GM12878 (cell line): ENCODE results near the gene GYG1. TPM values are rescaled to one million over a fixed set of nuclear protein-coding genes. Genes with fewer than 3 reads are reported as not detected.

Experiments
- ATAC-seq: fragments of 200-7000 bp; cut with Tn5 transposase; 3 replicates; pipeline ENCODE4 v1.9.1; 2020; ENCODE audit warnings: mild to moderate bottlenecking, moderate library complexity
- BruUV-seq: library from RNA; stranded (reverse); fragments of 400-500 nt; replicated peaks from 2 replicates; lab custom pipeline; 2021; lab: Mats Ljungman, UMichigan
- CTCF ChIA-PET: fragments of 300-600 bp; sonication (Branson Sonifier 250); formaldehyde crosslinking; extraction: SDS; loops from one replicate; lab custom pipeline; 2021; ENCODE audit warnings: inconsistent platforms; lab: Yijun Ruan, JAX
- POLR2A ChIA-PET: fragments of 350-600 bp; formaldehyde crosslinking; extraction: SDS; loops from one replicate; lab custom pipeline; 2021; ENCODE audit warnings: inconsistent platforms; lab: Charles Lee
- RAD21 ChIA-PET: fragments of 300-600 bp; sonication (Branson Sonifier 250); formaldehyde crosslinking; loops from one replicate; lab custom pipeline; 2023; ENCODE audit warnings: antibody characterized with exemption; ENCODE audit not compliant: unreplicated experiment; lab: Charles Lee
- SMC1A ChIA-PET: fragments of 300-600 bp; sonication (Branson Sonifier 250); formaldehyde crosslinking; loops from one replicate; lab custom pipeline; 2023; ENCODE audit not compliant: unreplicated experiment, uncharacterized antibody; lab: Charles Lee
- DNase-seq: peaks from one replicate; pipeline ENCODE4 v3.0.0-alpha.2; 2011; ENCODE audit warnings: low read depth, low spot score
- FAIRE-seq: peaks from 3 replicates; lab custom pipeline; 2011; peaks lifted over from hg19 to GRCh38; lab: Jason Lieb, UNC
- H2AFZ ChIP-seq: 2 replicates; pipeline ENCODE4 v1.6.0; 2011; ENCODE audit warnings: low read depth, low read length, control low read depth; ENCODE audit not compliant: control insufficient read depth
- H3K27ac ChIP-seq: 2 replicates; pipeline ENCODE4 v1.5.1; 2011; ENCODE audit warnings: control low read depth; ENCODE audit not compliant: control insufficient read depth, insufficient read depth
- H3K27me3 ChIP-seq, 2 experiments: replicated peaks in 1 of 2; 2 replicates each; pipeline versions ENCODE4 v1.6.0 to v1.6.1; 2011; ENCODE audit warnings: low read length in 1 of 2; ENCODE audit not compliant: control insufficient read depth in 2 of 2, insufficient read depth in 2 of 2
- H3K36me3 ChIP-seq, 2 experiments: 2 replicates each; pipeline ENCODE4 v1.5.1; 2011; ENCODE audit warnings: low read length in 1 of 2; ENCODE audit not compliant: control insufficient read depth in 2 of 2, insufficient read depth in 2 of 2
- H3K4me1 ChIP-seq: 2 replicates; pipeline ENCODE4 v1.6.1; 2011; ENCODE audit warnings: mild to moderate bottlenecking, low read length, moderate library complexity, mixed read lengths; ENCODE audit not compliant: control insufficient read depth, insufficient read depth
- H3K4me2 ChIP-seq: 2 replicates; pipeline ENCODE4 v1.6.0; 2011; ENCODE audit warnings: control low read depth; ENCODE audit not compliant: control insufficient read depth, insufficient read depth
- H3K4me3 ChIP-seq: fragments of 200-600 bp; sonication (generic); 2 replicates; pipeline ENCODE4 v1.5.1; 2016
- H3K79me2 ChIP-seq: 2 replicates; pipeline ENCODE4 v1.6.0; 2011; ENCODE audit warnings: low read length; ENCODE audit not compliant: control insufficient read depth, insufficient read depth
- H3K9ac ChIP-seq: 2 replicates; pipeline ENCODE4 v1.8.0; 2011; ENCODE audit warnings: low read length, control low read depth, mixed read lengths; ENCODE audit not compliant: control insufficient read depth, insufficient read depth
- H3K9me3 ChIP-seq: replicated peaks from 3 replicates; pipeline ENCODE4 v1.5.1; 2011; ENCODE audit warnings: mild to moderate bottlenecking, low read length; ENCODE audit not compliant: control insufficient read depth, insufficient read depth
- H4K20me1 ChIP-seq: 2 replicates; pipeline ENCODE4 v1.6.0; 2011; ENCODE audit not compliant: control insufficient read depth, insufficient read depth
- BRCA1 ChIP-seq: IDR thresholded peaks from 2 replicates; pipeline ENCODE4 v1.6.1; 2011; ENCODE audit warnings: low read depth, low read length, improper control_type of control experiment
- CHD4 ChIP-seq: fragments of 200-600 bp; sonication (generic); IDR thresholded peaks from 2 replicates; pipeline ENCODE4 v1.6.1; 2016; ENCODE audit warnings: mild to moderate bottlenecking
- FOXK2 ChIP-seq: fragments of 450-650 bp; IDR thresholded peaks from 2 replicates; pipeline ENCODE4 v1.6.1; 2017; ENCODE audit warnings: mild to moderate bottlenecking, moderate library complexity
- HDAC2 ChIP-seq: fragments of 200-600 bp; sonication (generic); IDR thresholded peaks from 2 replicates; pipeline ENCODE4 v1.6.1; 2017
- HDAC6 ChIP-seq: fragments of 200-600 bp; sonication (generic); IDR thresholded peaks from one replicate; pipeline ENCODE4 v1.8.0; 2017; ENCODE audit warnings: antibody characterized with exemption; ENCODE audit not compliant: unreplicated experiment
- IKZF2 ChIP-seq, 2 experiments: fragments of 450-650 bp; IDR thresholded peaks; 2 replicates each; pipeline ENCODE4 v1.6.1; 2017; ENCODE audit warnings: mild to moderate bottlenecking in 2 of 2, moderate library complexity in 2 of 2
- NR2F1 ChIP-seq: fragments of 450-650 bp; conservative IDR thresholded peaks from 2 replicates; pipeline ENCODE4 v1.6.1; 2017; ENCODE audit warnings: mild to moderate bottlenecking
- POLR2AphosphoS2 ChIP-seq: IDR thresholded peaks from 2 replicates; pipeline ENCODE4 v1.6.1; 2011; ENCODE audit warnings: low read depth, mild to moderate bottlenecking, low read length, improper control_type of control experiment, moderate library complexity
- TAF1 ChIP-seq: IDR thresholded peaks from 2 replicates; pipeline ENCODE4 v1.6.1; 2011; ENCODE audit warnings: mild to moderate bottlenecking, low read depth, low read length, borderline replicate concordance
- TBL1XR1 ChIP-seq: IDR thresholded peaks from 2 replicates; pipeline ENCODE4 v1.6.1; 2012; ENCODE audit warnings: low read depth, low read length, improper control_type of control experiment
- WGBS: methylation state at CpG from one replicate; pipeline ENCODE4 v1.1.6; 2016; ENCODE audit warnings: low lambda C conversion rate; ENCODE audit not compliant: insufficient replicate concordance, insufficient coverage; ENCODE audit errors: missing lambda C conversion rate; 5-methylcytosine and 5-hydroxymethylcytosine counted together
- in situ Hi-C: fragments of 300-500 bp; cut with MboI; formaldehyde crosslinking; loops from 9 replicates; pipeline ENCODE4 v1.14.3; 2018; ENCODE audit warnings: mixed read lengths
- intact Hi-C: fragments of 100-400 bp; cut with micrococcal nuclease; formaldehyde crosslinking; loops from one replicate; pipeline ENCODE4 v1.14.2; 2022; ENCODE audit not compliant: unreplicated experiment
- polyA plus RNA-seq, 11 experiments: library from polyadenylated mRNA; depleted of rRNA in 4 of 11; unstranded in 6 of 11; stranded (reverse) in 5 of 11; fragments of >200 nt; fragmentation: Nextera tagmentation in 4 of 11; fragmentation: Illumina TruSeq in 1 of 11; extraction: Ambion mirVana in 4 of 11; extraction: Trizol in 1 of 11; gene quantifications; 1 replicate in 1 of 11; 2 replicates in 10 of 11; pipeline versions ENCODE4 v1.2.1 to v1.2.3, GENCODE V29; 2011 to 2016; ENCODE audit warnings: inconsistent platforms in 2 of 11, missing spikeins in 2 of 11, low read depth in 1 of 11
- total RNA-seq, 4 experiments: library from RNA; depleted of rRNA in 3 of 4; stranded (reverse); fragments of >200 nt in 3 of 4; fragmentation: Illumina TruSeq in 1 of 4; extraction: Trizol in 1 of 4; gene quantifications; 2 replicates each; pipeline versions ENCODE4 v1.2.1 to v1.2.3, GENCODE V29; 2013 to 2021
- TF ChIP-seq, protein P1 (sequence below): IDR thresholded peaks from 2 replicates; pipeline ENCODE4 v1.6.1; 2012; ENCODE audit warnings: low read depth, low read length, improper control_type of control experiment
- TF ChIP-seq, protein P2 (sequence below): fragments of 450-650 bp; IDR thresholded peaks from 2 replicates; pipeline ENCODE4 v1.6.1; 2017; ENCODE audit warnings: borderline replicate concordance

The GYG1 gene
- total and polyA plus RNA-seq, 10 of the 15 experiments (the other 5 are each of a cell fraction or from before 2014, with no cell fraction given) = 11.8 to 38.9 (median 22.9) TPM

- CTCF ChIA-PET = no interaction called here
- FAIRE-seq = no peak
Measured at GRCh38 chr3:149020196-149020838, 29.0 kb downstream of the GYG1 start.

DNA sequence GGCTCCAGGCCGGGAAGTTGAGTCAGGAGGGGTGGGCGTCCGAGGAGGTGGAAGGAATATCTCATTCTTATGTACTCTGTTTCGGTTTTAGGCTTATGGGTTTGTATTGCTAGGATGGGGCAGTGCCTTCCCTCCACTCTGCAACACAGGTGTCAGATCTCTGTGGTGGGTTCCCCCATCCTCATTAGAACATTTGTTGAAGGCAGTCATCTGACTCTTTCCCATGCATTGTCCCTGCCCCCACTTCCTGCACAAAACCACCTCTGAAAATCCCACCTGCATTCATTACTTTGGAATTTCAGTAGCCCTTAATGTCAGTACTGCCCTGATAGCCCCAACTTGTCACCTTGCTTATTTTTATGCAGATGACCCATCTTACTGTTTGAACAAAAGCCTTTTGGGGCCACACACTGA is 29.5 kb downstream of the GYG1 start:
- no peaks in the 10 kb centered on the region for H3K4me1 ChIP-seq
- no peak overlapping the region for H3K4me2 ChIP-seq
- in situ Hi-C loops = no loop called here
- intact Hi-C loops = no loop called here
- no peak overlapping the region for H3K4me3 ChIP-seq
- no peaks in the 10 kb centered on the region for H3K79me2 ChIP-seq
- 60% methylated on average over 4 of the region's 4 CpGs for WGBS
- H2AFZ ChIP-seq = no peak overlapping the region
- ChIA-PET SMC1A (interaction anchor here (0.6 to 1.2 kb wide), 2 partner anchors 100 to 667 kb away, joined by 3 read pairs; no protein-coding TSS in a partner anchor), POLR2A (no interaction called here), RAD21 (no interaction called here), CTCF (interaction anchor here (0.6 to 1.2 kb wide), 2 partner anchors 65 to 109 kb away, joined by 3 to 4 read pairs; no protein-coding TSS in a partner anchor)
- no peaks in the 10 kb centered on the region for H4K20me1 ChIP-seq
- TF ChIP-seq TBL1XR1 (no peak), FOXK2 (no peak), IKZF2 (IDR thresholded peaks at IDR 0.05) (no peak), HDAC2 (no peak), CHD4 (no peak)
- TF ChIP-seq, protein P1, sequence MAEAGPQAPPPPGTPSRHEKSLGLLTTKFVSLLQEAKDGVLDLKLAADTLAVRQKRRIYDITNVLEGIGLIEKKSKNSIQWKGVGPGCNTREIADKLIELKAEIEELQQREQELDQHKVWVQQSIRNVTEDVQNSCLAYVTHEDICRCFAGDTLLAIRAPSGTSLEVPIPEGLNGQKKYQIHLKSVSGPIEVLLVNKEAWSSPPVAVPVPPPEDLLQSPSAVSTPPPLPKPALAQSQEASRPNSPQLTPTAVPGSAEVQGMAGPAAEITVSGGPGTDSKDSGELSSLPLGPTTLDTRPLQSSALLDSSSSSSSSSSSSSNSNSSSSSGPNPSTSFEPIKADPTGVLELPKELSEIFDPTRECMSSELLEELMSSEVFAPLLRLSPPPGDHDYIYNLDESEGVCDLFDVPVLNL = no peak
- H3K27me3 ChIP-seq = no peaks in the 10 kb centered on the region
- H3K9ac ChIP-seq = no peak overlapping the region
- FAIRE-seq (no peak), DNase-seq (no peak), ATAC-seq (no peak)
- H3K27ac ChIP-seq = no peak overlapping the region
- H3K36me3 ChIP-seq = peaks cover 6 to 18% of the 10 kb centered on the region in 2 experiments
- H3K9me3 ChIP-seq = peaks cover 4% of the 10 kb centered on the region; the same call in 2 of the 3 replicates
- no TSS peak for BruUV-seq

More at GRCh38 chr3:149020196-149020838, 29.0 kb downstream of the GYG1 start:
- DNase-seq = no peak
- Histone ChIP-seq H3K4me1 (no peaks in the 10 kb centered on the region), H3K27ac (no peak overlapping the region), H3K9ac (no peak overlapping the region), H3K27me3 (no peaks in the 10 kb centered on the region), H3K9me3 (peaks cover 4% of the 10 kb centered on the region; the same call in 2 of the 3 replicates), H3K79me2 (no peaks in the 10 kb centered on the region), H3K4me3 (no peak overlapping the region), H4K20me1 (no peaks in the 10 kb centered on the region), H3K36me3 (peaks cover 6 to 13% of the 10 kb centered on the region in 2 experiments)
- ATAC-seq = no peak
- POLR2A ChIA-PET = no interaction called here
- intact Hi-C loops (no loop called here), in situ Hi-C loops (no loop called here)
- TF ChIP-seq POLR2AphosphoS2 = no peak
- no peak for TF ChIP-seq NR2F1
- TF ChIP-seq BRCA1 = no peak
- TF ChIP-seq TAF1 = no peak
- no peak for TF ChIP-seq HDAC6
- TF ChIP-seq, protein P2, sequence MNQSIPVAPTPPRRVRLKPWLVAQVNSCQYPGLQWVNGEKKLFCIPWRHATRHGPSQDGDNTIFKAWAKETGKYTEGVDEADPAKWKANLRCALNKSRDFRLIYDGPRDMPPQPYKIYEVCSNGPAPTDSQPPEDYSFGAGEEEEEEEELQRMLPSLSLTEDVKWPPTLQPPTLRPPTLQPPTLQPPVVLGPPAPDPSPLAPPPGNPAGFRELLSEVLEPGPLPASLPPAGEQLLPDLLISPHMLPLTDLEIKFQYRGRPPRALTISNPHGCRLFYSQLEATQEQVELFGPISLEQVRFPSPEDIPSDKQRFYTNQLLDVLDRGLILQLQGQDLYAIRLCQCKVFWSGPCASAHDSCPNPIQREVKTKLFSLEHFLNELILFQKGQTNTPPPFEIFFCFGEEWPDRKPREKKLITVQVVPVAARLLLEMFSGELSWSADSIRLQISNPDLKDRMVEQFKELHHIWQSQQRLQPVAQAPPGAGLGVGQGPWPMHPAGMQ = no peak
- TF ChIP-seq, all 136 proteins: peak for 0
- Histone ChIP-seq H2AFZ (no peak overlapping the region), H3K4me2 (no peak overlapping the region)
- ChIA-PET RAD21 (no interaction called here), SMC1A (interaction anchor here (1.2 kb wide), 1 partner anchor 101 kb away, joined by 3 read pairs; no protein-coding TSS in a partner anchor)
- no TSS peak for BruUV-seq
- 39% methylated on average over 3 of the region's 3 CpGs for WGBS
